Hematopoietic multipotent progenitor cell treated with erythropoietin and hydrocortisone succinate and interleukin-3 and kit ligand, for 15 days (in vitro differentiated cells): Measurements from ENCODE around the gene TMEM222.
"Not testable (repeated sequence)": the region's sequence is repeated elsewhere in the genome, so short reads cannot be mapped to it uniquely, and the experiment has no call there.

Experiments
- DNase-seq: peaks from one replicate; pipeline ENCODE4 v3.0.0-alpha.2; 2015; ENCODE audit warnings: low spot score

The TMEM222 gene, protein sequence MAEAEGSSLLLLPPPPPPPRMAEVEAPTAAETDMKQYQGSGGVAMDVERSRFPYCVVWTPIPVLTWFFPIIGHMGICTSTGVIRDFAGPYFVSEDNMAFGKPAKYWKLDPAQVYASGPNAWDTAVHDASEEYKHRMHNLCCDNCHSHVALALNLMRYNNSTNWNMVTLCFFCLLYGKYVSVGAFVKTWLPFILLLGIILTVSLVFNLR

DNA sequence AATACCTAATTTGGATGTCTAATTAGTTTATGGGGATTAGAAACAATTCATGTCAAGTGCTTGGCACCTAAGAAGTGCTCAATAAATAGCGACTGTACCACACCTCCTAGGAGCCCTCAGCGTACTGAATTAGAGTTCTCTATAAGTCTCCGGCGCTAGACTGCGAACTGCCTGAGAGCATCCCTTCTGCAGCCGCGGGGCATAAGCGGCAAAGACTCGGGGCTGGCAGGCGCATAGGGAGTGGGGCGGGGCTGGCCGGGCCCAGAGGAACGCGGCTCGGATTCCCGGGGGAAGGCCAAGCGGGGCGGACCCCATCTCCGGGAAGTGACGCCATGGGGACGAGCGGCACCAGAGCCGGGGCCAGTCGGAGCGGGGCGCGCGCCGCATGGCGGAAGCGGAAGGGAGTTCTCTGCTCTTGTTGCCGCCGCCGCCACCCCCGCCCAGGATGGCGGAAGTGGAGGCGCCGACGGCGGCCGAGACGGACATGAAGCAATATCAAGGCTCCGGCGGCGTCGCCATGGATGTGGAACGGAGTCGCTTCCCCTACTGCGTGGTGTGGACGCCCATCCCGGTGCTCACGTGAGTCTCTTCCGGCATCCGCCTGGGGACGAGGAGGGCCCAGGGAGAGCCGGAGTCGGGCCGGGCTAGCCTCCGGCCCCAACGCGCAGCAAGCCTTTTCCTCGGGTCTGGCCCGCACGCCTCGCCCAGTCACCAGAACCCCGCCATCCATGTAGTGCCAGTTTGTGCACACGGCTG, at the start of gene TMEM222:
Gene TMEM222, plus strand, starts transcription at position 351 of the 756 bp plus-strand sequence. Its CDS starts 35 bp downstream, at position 386.
- peak; percentile 94 for DNase-seq

DNA sequence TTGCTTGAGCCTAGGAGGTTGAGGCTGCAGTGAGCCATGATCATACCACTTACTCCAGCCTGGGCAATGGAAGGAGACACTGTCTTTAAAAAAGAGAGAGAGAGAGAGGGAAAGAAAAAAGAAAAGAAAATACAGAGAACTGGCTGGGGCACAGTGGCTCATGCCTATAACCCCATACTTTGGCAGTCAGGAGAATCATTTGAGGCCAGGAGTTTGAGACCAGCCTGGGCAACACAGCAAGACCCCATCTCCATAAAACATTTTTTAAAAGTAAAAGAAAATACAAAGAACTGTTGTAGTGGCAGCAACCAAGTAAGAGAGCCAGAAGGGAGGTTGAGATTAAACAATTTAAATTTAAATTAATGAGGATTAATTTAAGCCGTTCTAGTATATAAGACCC, 47.8 kb upstream of the TMEM222 start:
- DNase-seq: no peak

DNA sequence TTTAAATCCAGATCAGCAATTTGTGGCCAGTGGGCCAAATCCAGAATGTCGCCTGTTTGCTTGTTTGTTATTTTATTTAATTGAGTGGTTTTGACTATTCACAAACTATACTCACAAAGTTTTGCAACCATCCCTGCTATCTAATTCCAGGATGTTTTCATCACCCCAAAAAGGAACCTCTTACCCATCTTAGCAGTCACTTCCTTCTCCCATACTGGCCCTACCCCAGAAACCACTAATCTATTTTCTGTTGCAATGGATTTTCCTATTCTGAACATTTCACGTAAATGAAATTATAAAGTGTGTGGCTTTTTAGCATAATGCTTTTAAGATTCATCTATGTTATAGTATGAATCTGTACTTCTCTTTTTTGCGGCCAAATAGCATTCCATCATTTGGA, 46.3 kb upstream of the TMEM222 start:
- DNase-seq: no peak

DNA sequence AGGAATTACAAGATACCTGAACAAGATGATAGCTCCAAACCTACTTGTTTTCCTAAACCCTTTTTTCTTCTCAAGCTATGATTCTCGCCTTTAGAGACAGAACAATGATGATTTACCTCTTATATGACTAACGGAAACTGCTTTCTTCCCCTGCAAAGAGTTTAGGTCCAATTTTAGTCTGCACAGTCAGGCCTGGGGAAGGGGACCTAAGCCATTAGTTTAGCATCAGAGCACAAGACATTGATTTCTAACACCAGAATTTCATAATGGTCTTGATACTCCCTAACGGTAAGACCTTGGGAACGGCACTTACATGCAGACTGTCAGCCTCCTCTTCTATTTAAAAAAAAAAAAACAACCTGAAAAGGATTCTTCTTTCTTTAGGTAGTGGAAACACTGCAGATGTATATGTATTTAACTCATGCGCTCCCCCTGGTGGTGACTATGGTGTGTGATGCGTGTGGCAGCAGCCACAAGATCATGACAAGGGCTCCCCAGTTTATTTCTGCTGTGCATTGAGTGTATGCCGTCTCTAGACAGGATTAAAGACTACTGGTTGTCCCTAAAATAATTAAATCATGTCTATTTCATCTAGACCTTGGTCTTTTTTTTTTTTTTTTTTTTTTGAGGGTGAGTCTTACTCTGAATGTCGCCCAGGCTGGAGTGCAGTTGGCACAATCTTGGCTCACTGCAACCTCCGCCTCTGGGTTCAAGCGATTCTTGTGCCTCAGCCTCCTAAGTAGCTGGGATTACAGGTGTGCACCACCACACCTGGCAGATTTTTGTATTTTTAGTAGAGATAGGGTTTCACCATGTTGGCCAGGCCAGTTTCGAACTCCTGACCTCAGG, 37.3 kb upstream of the TMEM222 start:
- peak; percentile 88 for DNase-seq

DNA sequence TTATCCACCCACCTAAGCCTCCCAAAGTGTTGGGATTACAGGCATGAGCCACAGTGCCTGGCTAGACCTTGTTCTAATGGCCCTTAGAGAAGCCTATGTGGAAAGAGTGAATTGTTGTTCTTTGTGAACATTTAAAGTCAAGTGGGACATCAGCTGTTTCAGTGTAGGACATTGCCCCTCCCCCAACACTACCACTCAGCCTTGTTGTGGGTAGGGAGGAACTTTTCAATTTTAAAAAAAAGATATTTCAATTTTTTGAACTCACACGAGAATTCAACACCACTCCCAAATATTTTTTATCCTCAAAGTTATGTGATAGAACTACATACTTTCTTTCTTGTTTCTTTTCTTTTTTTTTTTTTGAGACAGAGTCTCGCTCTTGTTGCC, 36.7 kb upstream of the TMEM222 start:
- no peak for DNase-seq

DNA sequence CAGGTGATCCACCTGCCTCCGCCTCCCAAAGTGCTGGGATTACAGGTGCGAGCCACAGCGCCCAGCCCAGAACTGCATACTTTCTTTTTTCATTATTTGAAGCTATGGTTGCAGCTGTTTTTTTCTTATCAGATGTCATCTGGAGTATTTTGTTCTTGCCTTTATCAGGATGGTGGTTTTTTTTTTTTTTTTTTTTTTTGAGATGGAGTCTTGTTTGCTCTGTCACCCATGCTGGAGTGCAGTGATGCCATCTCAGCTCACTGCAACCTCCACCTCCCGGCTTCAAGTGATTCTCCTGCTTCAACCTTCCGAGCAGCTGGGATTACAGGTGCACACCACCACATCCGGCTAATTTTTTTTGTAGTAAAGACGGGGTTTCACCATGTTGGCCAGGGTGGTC, 36.1 kb upstream of the TMEM222 start:
- DNase-seq: not testable (repeated sequence)

DNA sequence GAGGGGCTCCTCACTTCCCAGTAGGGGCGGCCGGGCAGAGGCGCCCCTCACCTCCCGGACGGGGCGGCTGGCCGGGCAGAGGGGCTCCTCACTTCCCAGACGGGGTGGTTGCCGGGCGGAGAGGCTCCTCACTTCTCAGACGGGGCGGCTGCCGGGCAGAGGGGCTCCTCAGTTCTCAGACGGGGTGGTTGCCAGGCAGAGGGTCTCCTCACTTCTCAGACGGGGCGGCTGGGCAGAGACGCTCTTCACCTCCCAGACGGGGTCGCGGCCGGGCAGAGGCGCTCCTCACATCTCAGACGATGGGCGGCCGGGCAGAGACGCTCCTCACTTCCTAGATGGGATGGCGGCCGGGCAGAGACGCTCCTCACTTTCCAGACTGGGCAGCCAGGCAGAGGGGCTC, 32.8 kb upstream of the TMEM222 start:
- not testable (repeated sequence) for DNase-seq

DNA sequence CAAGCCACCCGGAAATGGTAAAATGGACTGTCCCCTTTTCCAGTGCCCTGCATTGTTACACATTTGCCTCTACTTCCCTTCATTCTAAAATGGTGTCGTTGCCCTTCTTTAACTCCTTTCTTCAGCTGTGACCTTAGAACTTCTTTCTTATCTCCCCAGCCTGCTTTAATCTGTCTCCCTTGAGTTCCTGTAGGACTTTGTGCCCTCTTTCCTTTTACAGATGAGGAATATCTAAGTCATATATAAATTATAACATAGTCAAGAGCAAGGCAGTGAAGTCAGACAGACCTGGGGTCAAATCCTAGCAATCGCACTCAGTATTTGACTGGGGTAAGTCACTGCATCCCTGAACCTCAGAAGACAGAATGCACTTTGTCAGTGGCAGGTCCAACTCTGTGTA, 31.4 kb upstream of the TMEM222 start:
- DNase-seq: no peak

DNA sequence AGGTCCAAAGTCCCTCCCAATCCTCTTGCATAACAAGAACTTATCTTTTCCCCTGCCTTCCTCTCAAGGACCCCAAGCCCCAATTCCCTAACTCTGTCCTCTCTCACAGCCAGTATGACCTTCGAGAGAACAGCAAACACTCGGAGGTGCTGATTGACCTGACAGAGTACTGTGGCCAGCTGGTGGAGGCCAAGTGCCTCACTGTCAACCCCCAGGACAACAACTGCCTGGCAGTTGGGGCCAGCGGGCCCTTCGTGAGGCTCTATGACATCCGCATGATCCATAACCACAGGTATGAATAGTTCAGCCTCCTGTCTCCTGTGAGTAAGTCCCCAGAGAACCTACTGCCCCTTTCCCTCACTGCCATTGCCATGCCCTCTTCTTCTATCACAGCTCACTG, 29.9 kb upstream of the TMEM222 start:
- DNase-seq: no peak

DNA sequence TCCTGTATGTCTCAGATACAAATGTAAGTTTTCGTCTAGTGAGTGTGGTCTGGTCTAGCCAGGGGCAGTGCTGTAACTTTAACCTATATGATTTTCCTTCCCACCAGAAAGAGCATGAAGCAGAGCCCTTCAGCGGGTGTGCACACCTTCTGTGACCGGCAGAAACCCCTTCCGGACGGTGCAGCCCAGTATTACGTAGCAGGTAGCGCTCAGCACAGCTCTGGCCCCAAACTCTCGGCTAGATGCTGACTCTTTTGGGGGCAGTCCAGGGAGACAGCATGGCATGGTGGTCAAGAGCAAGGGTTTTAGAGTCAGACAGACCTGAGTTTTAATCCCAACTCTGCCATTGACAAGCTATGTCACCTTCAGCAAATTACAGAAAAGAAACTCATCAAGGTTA, 28.0 kb upstream of the TMEM222 start:
- no peak for DNase-seq

DNA sequence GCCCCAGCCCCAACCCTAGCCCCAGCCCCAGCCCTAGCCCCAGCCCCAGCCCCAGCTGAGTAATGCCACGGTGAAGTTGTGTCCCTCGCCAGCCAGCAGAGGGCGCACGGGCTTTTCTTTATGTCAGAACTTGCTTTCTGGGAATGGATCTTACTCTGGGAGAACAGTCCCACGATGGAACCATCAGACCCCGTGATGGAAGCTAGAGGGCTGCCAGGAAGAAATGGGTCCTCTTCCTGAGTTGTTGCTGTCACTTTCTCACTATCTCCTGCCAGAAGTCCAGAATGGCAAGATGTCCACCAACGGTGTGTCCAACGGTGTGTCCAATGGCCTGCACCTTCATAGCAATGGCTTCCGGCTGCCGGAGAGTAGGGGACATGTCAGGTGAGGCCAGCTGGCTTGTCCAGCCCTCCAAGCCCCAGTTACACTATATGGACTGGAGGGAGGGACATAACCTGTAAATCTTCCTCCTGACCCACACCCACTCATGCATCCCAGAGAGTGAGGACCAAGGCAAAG, 25.1 kb upstream of the TMEM222 start:
- peak; percentile 71 for DNase-seq

DNA sequence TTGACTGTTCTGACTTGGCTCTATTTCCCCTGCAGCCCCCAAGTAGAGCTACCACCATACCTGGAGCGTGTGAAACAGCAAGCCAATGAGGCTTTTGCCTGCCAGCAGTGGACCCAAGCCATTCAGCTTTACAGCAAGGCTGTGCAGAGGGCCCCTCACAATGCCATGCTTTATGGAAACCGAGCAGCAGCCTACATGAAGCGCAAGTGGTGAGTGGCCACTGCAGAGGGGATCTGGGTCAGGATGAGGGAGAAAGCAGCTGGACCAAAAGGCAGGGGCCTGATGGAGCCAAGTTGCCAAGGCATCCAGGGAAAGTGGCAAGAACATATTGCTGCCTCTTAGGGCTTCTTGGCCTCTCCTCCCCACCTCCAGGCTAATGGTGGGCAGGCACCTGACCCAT, 24.1 kb upstream of the TMEM222 start:
- no peak for DNase-seq

DNA sequence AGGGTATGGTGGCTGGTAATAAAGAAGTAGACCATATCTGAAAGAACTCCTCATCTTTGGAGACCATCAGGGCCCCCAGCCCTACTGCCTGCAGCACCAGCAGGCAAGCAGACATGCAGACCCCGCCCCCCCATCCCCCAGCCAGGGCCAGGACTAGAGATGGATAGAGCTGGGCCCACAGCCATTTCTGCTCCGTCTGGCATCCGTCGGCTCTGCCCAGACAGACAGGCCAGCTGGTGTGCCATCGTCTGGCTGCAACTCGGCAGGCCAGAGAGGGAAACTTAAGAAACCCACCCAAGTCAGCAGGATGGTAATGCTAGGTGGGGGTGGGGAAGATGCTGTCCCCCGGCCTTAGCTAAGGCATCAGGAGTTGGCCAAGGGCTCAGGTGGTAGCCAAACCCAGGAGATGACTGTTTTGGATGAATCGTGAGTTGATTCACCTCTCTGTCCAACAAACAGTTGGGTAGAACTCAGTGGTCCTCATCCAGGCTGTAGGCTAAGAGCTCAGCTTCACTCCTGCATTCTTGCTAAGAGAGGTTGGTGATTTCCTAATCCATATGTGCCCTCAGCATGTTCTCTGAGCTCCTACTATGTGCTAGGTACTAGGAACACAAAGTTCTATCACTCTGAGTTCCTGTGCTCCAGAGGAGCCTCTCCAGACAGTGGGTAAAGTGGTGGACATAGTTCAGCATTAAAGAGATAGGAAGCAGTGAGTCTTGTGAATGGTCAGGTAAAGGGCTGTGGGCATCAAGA, 23.2 kb upstream of the TMEM222 start:
- DNase-seq: no peak

DNA sequence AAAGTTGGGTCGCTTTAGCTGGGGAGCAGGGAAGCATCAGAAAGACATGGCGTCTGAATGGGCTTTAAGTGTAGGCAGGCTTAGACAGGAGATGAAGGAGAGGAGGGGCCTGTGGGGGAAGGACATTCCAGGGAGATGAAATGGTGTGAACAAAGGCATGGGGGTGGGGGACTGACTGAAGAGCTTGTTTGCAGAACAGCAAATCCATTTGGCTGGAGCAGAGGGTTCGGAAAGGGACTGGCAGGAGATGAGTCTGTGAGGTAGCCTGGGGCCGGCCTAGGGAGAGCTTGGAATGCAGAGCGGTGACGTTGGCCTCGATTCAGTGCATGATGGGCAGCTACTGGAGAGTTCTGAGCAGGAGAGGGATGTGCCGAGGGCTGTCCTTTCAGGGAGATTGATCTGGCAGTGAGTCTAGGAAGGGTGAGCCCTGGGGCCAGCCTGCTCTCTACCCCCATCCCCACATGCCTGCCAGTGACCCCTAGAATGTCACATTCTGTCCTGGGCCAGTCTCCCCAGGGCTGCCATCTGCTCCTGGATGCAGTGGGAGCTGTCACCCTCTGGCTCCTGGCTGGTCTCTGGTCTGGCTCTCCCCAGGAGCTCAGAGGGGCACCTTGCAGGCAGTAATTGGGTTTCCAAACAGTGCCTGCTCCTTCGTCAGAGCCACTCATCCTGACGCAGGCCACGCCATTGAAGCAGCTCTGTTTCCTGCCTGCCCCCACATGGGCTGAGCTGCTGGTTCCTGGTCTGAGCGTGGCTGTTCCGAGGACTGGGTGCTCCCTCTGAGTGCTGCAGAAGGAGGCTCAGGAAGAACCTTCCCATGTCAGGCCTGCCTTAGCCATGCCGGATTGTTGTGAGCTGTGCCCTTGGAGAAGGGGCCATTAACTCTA, 22.3 kb upstream of the TMEM222 start:
- no peak for DNase-seq

DNA sequence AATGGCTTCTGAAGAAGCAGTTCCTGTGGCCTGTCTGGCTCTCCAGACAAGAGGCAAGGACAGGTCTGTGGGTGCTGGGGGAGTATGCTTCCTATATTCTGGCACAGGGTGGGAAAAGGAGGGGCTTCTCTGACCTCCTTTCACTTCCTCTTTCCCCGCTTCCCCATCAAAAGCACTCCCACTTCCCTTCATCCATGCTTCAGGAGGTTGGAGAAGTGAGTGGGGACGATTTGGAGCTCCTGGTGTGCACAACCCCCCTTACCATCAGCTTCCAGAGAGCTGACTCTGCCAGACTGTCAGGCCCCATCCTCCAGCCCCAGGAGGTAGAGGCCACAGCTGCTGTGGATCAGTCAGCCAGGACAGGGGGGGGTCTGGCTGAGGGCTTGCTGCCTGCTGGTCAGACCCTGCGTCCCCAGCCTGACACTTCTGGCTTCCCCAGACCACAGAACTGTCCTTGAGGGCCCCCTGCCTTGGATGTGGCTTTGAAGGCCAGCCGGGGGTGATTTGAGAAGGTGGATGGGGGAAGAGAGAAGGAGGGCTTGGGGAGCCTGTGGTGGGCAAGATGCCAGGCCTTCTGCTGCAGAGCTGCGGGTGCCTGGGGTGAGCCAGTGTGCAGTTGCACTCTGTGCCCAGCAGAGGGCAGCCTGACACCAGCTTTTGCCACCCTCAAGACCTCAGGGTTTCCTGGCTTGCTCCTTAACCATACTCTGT, 21.5 kb upstream of the TMEM222 start:
- DNase-seq: peak; percentile 85

DNA sequence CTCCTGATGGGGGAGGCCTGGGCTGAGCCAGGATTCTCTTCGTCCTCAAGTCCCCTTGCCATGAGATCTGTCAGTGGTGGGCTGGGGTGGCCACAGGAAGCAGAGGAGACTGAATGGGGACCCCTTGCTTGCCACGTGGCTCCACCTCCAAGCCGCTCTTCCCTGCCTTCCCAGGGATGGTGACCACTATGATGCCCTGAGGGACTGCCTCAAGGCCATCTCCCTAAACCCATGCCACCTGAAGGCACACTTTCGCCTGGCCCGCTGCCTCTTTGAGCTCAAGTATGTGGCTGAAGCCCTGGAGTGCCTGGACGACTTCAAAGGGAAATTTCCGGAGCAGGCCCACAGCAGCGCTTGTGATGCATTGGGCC, 20.9 kb upstream of the TMEM222 start:
- DNase-seq: no peak

DNA sequence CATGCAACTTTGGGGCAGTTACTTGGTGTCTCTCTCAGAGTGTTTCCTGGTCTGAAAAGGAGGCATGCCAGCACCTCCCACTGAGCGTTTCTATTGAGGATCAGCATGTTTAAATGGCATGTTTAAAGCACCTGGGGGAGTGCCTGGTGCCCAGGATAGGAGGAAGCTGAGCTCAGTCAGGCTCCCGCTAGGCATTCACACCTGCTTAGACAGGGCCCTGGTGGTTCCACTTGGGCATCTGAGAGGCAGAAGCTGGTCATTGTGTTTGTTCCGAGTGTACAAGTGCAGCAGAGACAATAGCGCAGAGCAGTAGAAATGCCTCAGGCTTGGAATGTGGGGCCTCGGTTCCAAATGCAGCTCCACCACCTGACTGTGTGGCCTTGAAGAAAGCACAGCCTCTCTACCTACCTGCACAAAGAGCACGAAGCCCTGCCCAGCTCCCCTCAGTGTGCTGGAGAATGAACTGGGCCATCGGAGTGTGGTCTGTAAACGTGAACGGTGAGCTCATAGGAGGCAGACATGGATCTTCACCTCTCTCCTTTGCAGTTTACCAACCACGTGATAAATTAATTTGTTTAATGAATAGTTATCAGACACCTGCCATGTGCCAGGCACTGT, 20.3 kb upstream of the TMEM222 start:
- DNase-seq: no peak

DNA sequence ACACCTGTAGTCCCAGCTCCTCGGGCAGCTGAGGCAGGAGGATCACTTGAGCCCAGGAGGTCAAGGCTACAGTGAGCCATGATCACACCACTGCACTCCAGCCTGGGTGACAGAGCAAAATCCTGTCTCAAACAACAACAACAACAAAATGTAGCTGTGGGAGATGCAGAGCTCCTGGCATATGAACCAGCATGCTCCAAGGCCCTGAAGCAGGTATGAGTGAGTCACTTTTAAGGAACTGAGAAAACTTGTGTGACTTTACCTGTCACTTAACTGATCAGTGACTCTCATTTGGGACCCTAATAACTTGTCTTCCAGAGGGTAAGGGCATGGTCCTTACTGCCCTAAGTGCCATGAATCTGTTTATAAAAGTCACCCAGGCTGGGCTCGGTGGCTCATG, 19.4 kb upstream of the TMEM222 start:
- no peak for DNase-seq

DNA sequence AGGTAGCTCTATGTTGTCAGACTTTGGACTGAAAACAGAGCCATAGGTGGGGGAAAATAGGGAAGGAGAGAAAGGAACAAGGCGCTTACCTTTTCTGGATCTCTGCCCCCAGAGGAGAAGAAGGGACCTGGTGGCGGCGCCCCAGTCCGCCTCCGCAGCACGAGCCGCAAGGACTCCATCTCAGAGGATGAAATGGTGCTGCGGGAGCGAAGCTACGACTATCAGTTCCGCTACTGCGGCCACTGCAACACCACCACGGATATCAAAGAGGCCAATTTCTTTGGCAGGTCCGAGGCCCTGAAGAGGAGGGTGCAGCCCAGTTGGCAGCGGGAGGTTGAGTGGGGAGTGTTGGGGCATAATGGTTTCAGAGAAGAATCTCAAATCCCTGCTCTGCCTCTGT, 18.5 kb upstream of the TMEM222 start:
- DNase-seq: no peak

DNA sequence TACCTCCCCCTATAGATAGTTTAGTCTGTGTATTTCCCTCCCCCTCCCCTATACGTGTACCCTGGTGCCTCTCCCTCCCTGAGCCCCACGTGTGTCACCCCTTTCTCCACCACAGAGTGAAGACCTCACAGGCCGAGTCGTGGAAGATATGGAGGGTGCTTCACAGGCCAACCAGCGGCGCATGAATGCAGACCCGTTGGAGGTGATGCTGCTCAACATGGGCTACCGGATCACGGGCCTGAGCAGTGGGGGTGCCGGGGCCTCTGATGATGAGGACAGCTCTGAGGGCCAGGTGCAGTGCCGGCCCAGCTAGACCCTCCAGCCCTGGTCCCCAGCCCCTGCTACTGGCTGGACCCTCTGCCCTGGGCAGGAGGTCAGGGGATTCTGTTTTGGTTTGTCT, 15.9 kb upstream of the TMEM222 start:
- DNase-seq: no peak
